ENCODE results near the gene CACNB4. TPM values are rescaled to one million over a fixed set of nuclear protein-coding genes. Genes with fewer than 3 reads are reported as not detected.

CACNB4 gene
- total RNA-seq, 2 donors from 2014 or later, result 5.6 to 13.8 TPM

DNA sequence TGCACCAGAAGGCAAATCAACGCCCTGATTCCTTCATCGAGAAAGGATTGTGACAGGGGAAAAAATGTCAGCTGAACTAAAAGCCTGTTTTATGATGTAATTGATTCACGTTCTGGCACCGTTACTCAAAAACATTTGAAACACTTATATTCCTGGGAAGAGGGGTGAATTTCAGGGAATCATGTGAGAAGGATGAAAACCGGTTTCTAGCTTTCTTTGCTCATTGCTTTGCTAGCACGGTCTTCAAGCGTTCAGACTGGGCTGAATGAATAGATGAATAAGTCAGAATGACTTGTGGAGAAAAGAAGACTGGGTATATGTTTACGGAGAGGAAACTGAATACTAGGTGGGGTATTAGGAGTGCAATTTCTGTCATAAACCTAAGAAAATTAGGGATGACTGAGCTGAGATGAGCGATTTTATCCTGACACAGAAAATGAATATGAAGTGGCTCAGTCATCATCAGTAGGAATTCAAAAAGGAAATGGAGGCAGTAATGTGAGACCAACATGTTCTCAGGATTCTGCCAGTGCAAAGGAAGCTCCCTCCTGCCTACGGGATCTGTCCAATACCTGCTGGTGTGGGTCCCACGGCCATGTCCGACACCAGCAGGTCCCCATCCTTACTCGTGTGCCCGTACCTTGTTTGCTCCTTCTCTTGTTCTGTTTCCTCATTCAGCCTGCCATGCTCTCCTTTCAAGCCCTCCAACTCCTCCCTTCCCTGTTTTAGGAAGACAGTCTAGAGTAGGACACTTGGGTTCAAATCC, 146.0 kb downstream of the CACNB4 start:
- H3K36me3 ChIP-seq, result no peaks in the 10 kb centered on the region
- H3K4me3 ChIP-seq, result no peak overlapping the region
- DNase-seq (ENCODE audit: low spot score), result no peak
- H3K27me3 ChIP-seq (replicated peaks; ENCODE audit: insufficient read depth), result no peaks in the 10 kb centered on the region
- no peaks in the 10 kb centered on the region for H3K9me3 ChIP-seq
- H3K27ac ChIP-seq, result no peak overlapping the region
- ATAC-seq (ENCODE audit: insufficient number of reproducible peaks, low FRiP score, low read depth), result no peak
- TF ChIP-seq, protein P1, sequence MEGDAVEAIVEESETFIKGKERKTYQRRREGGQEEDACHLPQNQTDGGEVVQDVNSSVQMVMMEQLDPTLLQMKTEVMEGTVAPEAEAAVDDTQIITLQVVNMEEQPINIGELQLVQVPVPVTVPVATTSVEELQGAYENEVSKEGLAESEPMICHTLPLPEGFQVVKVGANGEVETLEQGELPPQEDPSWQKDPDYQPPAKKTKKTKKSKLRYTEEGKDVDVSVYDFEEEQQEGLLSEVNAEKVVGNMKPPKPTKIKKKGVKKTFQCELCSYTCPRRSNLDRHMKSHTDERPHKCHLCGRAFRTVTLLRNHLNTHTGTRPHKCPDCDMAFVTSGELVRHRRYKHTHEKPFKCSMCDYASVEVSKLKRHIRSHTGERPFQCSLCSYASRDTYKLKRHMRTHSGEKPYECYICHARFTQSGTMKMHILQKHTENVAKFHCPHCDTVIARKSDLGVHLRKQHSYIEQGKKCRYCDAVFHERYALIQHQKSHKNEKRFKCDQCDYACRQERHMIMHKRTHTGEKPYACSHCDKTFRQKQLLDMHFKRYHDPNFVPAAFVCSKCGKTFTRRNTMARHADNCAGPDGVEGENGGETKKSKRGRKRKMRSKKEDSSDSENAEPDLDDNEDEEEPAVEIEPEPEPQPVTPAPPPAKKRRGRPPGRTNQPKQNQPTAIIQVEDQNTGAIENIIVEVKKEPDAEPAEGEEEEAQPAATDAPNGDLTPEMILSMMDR (IDR thresholded peaks at IDR 0.05), result no peak
- H3K4me1 ChIP-seq (ENCODE audit: control insufficient read depth in 1 of 2, low read depth in 2 of 2), result peaks cover 7 to 12% of the 10 kb centered on the region in 2 donors

- ATAC-seq (ENCODE audit: insufficient number of reproducible peaks, low FRiP score, low read depth), result peak; percentile 92
- TF ChIP-seq, protein P1 (IDR thresholded peaks at IDR 0.05), result no peak
- Histone ChIP-seq H3K9me3 (no peaks in the 10 kb centered on the region), H3K4me1 (ENCODE audit: control insufficient read depth in 1 of 2, low read depth in 2 of 2) (peaks cover 14 to 30% of the 10 kb centered on the region in 2 donors), H3K36me3 (no peaks in the 10 kb centered on the region), H3K27ac (peak overlapping the region; percentile 80 to 87), H3K4me3 (peak overlapping the region; percentile 68), H3K27me3 (replicated peaks; ENCODE audit: insufficient read depth) (no peaks in the 10 kb centered on the region)
- peak; percentile 72 for DNase-seq (ENCODE audit: low spot score)
Observed at GRCh38 chr2:151947813-151948165, 151.1 kb downstream of the CACNB4 start.

DNA sequence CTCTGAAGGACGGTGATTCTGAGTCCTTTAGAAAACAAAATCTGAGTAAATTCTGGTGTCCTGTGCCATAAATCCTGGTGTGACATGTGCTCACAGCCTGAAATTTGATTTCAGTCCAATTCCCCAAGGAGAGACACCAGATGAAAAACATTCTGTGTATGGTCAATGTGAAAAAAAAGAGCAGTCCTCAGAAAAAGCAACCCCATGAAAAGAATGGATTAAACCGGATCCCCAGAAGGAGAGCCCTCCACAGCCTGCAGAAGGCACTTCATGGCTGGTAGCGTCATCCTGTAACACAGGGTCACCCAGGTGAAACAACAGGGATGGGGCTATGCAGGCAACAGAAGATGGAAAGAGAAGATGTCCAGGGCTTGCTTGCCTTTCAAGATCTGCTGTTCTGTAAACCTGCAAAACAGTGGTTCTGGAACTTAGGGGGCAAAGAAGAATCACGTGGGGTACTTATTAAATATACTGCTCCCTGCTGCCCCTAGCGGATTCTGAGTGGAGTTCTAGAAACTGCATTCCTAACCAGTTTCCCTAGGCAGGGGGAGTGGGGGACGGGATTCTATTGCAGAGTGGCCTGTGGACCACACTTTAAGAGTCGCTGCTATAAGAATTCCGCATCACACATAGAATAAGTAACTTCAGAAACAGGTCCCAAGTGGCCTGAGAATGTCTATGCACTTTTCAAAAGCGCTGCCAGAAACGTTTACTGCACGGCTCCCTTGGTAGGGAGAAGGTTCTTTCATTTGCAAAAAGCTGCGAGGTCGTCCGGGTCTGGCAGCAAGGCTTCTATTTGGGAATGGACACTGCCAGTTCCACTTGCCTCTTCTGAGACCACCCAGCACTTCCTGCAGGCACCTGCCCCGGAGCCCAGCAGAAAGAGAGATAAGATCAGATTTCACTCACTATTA, 151.7 kb downstream of the CACNB4 start:
- Histone ChIP-seq H3K27me3 (replicated peaks; ENCODE audit: insufficient read depth) (no peaks in the 10 kb centered on the region), H3K4me1 (ENCODE audit: control insufficient read depth in 1 of 2, low read depth in 2 of 2) (peaks cover 14 to 30% of the 10 kb centered on the region in 2 donors), H3K9me3 (no peaks in the 10 kb centered on the region), H3K36me3 (no peaks in the 10 kb centered on the region), H3K27ac (peak overlapping the region; percentile 80 to 87), H3K4me3 (peak overlapping the region; percentile 68)
- TF ChIP-seq, protein P1 (IDR thresholded peaks at IDR 0.05), result peak; percentile 68
- peak; percentile 69 for ATAC-seq (ENCODE audit: insufficient number of reproducible peaks, low FRiP score, low read depth)
- no peak for DNase-seq (ENCODE audit: low spot score)

DNA sequence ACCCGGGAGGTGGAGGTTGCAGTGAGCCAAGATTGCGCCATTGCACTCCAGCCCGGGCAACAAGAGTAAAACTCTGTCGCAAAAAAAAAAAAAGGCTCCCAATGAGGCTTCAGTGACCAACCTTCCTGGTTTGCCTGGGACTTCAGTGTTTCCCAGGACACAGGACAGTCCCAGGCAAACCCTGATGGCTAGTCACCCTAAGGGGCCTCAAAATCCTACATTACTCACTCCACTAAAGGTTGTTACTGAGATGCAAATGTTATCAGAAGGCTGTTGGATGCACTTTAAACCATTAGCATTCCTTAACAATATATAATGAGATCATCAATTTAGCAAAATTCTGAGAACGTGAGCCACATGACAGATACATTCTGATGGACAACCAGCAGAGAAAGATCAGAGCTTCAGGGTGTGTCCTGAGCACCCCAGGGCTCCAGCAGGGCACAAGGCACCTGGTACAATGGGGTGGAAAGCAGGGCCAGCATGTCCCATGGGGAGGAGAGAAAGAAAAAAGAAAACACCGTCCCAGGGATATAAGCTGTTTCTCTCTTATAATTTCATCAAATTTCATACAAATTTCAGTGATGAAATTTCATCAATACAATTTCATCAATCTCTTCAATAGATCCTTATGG, 152.5 kb downstream of the CACNB4 start:
- TF ChIP-seq, protein P1 (IDR thresholded peaks at IDR 0.05), result no peak
- DNase-seq (ENCODE audit: low spot score), result no peak
- Histone ChIP-seq H3K9me3 (no peaks in the 10 kb centered on the region), H3K4me3 (no peak overlapping the region), H3K4me1 (ENCODE audit: control insufficient read depth in 1 of 2, low read depth in 2 of 2) (peaks cover 14 to 30% of the 10 kb centered on the region in 2 donors), H3K36me3 (no peaks in the 10 kb centered on the region), H3K27me3 (replicated peaks; ENCODE audit: insufficient read depth) (no peaks in the 10 kb centered on the region), H3K27ac (peak overlapping the region; percentile 80 to 87)
- ATAC-seq (ENCODE audit: insufficient number of reproducible peaks, low FRiP score, low read depth), result no peak

DNA sequence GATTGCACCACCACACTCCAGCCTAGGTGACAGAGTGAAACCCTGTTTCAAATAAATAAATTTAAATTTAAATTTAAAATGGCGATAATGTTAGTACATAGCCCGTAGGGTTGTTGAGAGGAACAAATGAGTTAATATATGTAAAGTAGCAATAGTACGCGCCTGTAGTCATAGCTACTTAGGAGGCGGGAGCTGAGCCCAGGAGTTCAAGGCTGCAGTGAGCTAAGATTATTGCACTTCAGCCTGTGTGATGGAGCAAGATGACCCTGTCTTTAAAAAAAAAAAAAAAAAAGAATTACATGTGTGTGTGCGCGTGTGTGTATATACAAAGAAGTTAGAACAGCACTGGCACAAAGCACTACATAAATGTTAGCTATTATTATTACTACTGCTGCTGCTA, 153.2 kb downstream of the CACNB4 start:
- H3K36me3 ChIP-seq, result no peaks in the 10 kb centered on the region
- H3K27me3 ChIP-seq (replicated peaks; ENCODE audit: insufficient read depth), result no peaks in the 10 kb centered on the region
- H3K4me3 ChIP-seq, result no peak overlapping the region
- TF ChIP-seq, protein P1 (IDR thresholded peaks at IDR 0.05), result no peak
- no peaks in the 10 kb centered on the region for H3K9me3 ChIP-seq
- H3K4me1 ChIP-seq (ENCODE audit: control insufficient read depth in 1 of 2, low read depth in 2 of 2), result peaks cover 14 to 30% of the 10 kb centered on the region in 2 donors
- no peak overlapping the region for H3K27ac ChIP-seq
- ATAC-seq (ENCODE audit: insufficient number of reproducible peaks, low FRiP score, low read depth), result no peak
- no peak for DNase-seq (ENCODE audit: low spot score)
